IPS-11a (cell line): ENCODE data around the gene HRH1.
"Not testable (repeated sequence)": the region's sequence is repeated elsewhere in the genome, so short reads cannot be mapped to it uniquely, and the experiment has no call there.

ENCODE experiments used
- H3K4me3 ChIP-seq: one replicate; pipeline ENCODE4 v1.5.1; 2013; ENCODE audit warnings: low read depth, low read length, control low read depth

The HRH1 gene

DNA sequence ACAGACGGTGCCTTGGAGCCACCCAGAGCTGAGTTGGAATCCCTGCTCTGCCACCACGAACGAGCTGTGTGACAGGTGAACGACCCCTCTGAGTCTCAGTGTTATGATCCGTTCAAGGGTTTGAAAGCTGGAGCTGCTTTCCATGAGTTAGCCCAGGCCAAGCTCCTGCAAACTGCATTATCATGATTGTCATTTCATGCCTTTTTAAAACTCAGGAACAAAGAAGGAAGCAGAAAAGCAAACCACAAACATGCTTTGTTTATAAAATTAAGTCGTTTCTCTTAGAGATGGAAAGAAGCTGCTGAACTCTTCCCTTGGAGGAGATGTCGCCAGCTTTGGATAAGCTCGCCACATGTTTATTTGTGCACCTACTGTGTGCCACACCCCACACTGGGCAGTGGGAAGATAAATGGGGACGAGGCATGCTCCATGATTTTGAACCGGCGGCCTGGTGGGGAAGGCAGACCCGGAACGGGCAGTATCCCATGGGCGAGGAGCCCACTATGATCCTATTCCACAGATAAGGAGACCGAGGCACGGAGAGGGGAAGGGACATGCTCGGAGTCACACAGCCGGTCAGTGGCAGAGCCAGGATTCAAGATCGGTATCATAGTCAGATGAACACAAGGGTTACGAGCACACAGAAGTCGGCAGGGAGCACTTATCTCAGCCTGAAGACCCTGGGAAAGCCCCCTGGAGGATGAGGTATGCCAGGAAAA is 15.9 kb downstream of the HRH1 start:
- H3K4me3 ChIP-seq: no peak overlapping the region

DNA sequence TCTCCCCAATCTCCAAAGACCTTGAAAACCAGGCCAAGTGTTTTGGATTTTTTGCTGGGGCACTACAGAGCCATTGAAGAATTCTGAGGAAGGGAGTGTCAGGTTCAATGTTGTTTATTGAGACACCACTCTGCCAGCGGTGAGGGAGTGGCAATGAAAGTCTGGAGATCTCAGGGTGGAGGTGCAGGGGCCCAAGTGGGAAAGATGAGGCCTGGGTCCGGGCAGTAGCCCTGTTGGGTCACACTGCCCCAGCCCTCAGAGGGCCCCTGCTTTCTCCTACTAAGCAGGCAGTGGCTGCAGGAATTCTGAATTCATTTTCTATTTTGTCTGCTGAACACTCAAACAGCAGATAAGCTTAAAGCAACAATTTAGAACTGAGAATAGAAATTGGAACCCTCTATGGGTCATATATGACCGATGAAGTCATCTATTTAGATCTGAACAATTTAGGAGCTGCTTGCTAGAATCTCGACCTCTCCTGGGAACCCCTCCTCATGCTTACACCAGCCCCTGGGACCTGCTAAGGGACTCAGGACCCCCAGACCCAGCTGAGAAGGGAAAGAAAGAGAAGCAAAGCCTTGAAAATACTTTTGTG is 17.9 kb downstream of the HRH1 start:
- H3K4me3 ChIP-seq: no peak overlapping the region

DNA sequence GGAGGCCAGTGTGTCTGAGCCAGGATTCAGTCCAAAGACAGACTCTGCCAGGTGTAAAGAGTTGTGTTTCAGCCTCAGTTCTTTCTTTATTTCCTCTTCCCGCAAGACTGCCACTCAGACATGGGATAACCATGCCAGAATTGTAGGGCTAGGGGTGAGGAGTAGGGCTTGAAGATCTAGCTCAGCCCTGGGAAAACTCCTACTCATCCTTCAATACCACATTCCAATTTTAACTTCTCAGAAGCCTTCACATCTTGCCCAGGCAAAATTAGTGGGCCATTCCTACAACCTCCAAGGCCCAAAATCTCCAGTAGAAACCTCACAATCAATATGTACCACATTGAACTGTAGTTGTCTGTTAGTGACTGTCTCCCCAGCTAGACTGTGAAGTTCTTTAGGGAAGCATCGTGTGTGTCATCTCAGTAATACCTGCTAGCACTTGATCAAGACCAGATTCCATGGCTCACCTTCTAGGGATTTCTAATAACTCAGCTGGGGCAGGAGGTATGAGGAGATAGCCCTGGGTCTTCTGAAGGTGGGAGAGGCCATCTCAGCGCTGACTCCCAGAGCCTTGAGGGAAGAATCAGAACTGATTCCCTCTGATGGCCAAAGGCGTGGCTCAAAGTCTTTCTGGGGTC is 19.7 kb downstream of the HRH1 start:
- H3K4me3 ChIP-seq: no peak overlapping the region

DNA sequence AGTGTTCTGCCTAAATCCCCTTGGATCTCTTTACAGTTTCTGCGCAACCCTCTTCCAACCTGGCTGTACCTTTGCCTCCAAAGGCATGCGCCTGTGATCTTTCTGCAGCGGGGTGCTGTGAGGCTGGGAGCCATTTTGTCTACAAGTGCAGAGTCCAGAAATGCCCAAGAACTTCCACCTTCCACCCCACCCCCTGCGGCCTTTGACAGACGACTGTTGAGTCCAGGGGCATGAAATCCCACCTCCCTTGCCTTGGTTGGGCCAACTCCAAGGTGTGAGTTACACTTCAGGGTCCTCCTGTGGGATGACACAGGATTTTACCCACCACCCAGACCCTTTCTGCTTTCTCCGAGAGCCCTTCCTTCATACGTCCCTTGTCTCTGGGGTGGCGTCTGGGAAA is 24.1 kb downstream of the HRH1 start:
- no peak overlapping the region for H3K4me3 ChIP-seq

DNA sequence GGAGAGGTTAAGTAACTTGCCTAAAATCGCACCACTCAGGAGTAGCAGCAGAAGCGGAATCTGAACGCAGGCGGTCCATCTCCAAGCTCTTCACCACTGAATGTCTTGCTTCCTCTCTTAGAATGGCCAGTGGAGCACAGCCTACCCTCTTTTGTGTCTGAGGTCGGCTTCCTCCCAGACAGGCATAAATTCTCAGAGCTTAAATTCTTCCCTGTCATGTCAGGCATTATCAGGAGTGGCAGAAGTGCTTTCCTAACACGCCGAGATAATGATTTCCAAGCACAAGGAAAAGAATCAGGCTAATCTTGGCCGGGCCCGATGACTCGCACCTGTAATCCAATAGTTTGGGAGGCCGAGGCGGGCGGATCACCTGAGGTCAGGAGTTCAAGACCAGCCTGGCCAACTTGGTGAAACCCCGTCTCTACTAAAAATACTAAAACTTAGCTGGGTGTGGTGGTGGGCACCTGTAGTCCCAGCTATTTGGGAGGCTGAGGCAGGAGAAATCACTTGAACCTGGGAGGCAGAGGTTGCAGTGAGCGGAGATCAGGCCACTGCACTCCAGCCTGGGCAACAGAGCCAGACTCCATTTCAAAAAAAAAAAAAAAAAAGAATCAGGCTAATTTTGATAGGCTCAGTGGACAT is 30.2 kb downstream of the HRH1 start:
- not testable (repeated sequence) for H3K4me3 ChIP-seq

DNA sequence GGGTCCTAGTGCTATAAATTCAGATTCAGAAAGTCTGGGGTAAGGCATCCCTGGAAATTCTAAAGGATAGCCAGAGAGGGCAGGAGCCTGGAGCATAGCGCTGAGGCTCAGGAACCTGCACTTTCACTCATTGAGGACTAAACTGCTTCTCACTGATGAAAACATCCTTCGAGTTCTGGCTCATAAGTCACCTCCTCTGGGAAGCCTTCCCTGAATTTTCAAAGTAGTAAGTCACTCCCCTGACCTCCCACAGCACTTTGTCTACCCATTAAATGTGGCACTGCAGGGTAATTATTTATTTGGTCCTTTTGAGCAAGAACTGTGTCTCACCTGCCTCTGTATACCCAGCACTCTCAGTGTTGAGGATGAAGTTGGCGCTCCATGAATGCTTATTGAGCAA is 30.9 kb downstream of the HRH1 start:
- H3K4me3 ChIP-seq: no peak overlapping the region

DNA sequence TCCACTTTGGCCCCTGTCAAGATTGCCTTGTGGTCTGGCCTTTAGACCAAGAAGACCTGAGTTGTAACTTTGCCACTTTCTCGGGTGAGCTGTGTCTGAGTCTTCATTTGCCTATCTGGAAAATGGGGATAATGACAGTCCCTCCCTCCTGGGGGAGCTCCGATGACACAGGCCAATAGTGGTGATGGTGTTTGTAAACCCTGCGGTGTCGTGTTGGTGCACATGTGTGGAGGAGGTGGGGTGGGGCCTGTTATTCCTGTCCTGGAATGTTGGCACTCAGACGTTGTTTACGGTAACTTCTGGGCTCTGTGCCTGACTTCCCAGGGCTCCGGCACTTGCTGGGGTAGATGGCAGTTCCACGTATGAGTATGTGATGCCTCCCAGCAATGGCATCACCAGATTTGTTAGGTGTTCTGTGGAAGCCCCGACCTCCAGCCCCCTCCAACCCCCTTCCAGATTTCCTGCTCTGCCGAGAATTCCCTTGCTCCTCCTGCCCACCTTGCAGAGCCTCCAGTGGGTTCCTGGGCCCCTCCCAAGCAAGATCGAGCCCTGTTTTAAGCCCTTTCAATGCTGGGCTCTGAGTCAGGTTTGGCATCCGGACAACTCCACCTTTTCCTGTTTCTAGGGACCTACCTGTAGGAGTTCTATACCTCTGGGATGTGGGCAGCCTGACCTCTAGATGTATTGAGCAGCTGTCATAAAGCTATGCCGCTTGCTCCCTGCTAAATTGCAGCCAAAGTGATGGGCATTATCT is 31.4 kb downstream of the HRH1 start:
- no peak overlapping the region for H3K4me3 ChIP-seq

DNA sequence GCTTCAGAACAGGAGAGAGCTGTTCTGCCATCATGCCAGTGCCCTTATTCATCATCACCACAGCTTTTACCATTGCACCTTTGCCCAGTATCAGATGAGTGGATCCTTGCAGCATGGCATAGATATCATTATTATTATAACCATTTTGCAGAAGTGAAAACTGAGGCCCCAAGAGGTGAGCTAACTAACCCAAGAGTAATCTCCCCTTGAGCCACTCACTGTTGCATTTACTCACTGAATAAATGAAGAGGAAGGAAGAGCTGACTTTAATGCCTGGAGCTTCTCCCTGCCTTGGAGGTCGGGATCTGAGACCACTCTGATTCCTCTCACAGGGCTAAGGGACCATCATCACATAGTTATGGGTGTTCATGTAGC is 32.0 kb downstream of the HRH1 start:
- no peak overlapping the region for H3K4me3 ChIP-seq

DNA sequence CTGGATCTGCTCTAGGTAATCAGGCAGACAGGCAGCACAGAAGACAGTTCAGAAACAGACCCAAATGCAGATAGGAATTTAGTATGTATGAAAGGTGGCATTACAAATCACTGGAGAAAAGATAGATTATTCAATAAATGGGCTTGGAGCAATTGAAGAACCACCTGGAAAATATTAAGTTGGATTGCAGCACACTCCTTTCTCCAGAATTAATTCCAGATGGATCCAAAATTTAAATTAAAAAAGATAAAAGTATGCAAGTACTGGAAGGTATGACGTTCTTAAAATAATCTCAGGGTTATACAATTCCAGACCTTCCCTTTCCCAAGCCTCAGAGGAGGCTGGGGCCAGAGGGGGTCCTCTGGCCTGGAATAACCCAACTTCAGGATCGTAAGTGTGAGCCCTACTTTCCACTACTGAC is 32.5 kb downstream of the HRH1 start:
- H3K4me3 ChIP-seq: no peak overlapping the region

DNA sequence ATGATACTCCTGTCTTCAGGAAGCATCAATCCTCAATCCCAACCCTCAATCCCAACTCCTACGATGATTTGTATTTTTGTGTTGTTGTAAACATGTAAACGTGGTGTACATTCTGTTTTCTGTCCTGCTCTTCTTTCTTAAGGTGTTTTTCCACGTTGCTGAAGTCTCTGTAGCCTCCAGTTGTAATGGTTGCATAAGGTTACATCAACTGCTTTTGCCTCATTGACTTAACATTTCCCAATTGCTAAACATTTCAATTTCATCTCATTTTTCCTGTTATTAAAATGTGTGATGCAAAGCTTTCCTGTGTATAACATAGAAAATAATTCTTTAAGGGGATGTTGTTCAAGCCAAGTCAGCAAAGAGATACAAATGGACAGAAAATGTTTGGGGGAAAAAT is 33.4 kb downstream of the HRH1 start:
- no peak overlapping the region for H3K4me3 ChIP-seq

DNA sequence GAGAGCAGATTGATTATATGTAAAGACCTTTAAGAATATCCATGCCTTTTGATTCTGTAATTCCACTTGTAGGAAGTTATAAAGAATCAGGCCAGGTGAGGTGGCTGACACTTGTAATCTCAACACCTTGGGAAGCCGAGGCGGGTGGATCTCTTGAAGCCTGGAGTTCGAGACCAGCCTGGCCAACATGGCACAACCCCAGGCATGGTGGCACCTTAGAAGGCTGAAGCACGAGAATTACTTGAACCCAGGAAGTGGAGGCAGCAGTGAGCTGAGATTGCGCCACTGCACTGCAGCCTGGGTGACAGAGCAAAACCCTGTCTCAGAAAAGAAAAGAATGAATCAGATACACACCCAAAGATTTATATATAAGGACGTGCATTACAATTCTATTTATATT is 33.9 kb downstream of the HRH1 start:
- no peak overlapping the region for H3K4me3 ChIP-seq

DNA sequence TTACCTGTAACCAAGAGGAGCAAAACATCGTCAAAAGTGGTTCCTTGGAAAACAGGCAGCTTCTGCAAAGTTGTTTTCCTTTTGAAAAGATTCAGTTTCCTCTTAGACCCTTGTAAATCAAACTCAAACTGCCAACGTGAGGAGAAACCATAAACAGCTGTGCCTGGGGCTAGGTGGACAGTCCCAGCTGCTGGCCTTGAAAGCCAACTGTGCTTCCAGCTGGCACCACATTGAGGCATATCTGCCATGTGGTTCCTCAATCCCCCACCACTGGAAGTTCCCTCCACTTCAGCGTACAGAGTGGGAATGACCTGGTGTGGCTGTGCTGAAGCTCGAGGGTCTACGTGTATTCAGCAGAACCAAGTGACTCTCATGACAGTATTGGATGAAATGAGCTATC is 40.9 kb downstream of the HRH1 start:
- no peak overlapping the region for H3K4me3 ChIP-seq

DNA sequence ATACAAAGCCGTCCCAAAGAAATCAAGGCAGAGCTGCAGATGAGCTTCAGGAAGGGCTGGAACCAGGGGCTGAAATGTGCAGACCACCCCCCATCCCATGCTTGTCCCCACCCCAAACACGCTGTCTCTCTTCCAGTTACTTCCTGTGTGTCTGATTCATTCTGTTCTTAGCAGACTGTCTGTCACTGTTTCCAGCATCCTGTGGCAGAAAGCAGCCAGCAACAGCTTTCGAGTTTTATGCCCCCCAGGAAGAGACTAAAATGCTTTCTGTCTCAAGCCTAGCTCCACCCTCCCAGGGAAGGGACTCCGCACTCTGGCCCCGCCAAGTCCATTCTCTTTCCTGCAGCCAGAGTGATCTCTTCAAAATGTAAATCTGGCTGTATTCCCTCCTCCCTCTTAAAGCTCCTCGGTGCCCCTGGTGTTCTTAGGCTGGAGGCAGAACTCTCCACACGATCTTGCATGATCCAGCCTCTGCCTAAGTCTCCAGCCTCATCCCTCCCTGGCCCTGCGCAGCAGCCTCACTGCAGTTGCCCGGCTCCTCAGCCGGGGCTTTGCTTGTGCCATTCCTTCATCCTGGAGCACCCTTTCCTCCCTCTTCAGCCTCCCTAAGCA is 41.5 kb downstream of the HRH1 start:
- H3K4me3 ChIP-seq: no peak overlapping the region

DNA sequence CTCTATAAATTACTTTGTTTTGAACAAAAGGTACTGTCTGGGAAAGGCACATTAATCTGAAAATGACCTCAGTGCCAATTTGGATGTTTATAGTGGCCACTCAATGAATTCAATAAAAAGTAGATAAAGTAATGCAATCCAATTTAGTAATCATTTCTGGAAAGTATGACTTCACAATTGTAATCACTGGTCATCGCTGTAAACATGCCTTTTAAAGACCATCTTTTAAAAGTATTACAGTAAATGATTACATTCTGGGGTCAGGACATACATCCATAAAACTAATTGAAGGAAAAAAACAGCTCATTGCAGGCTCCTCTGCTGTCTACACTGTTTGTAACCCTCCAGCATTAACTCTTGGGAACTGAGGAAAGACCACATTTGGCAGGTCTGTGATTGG is 43.2 kb downstream of the HRH1 start:
- H3K4me3 ChIP-seq: no peak overlapping the region

DNA sequence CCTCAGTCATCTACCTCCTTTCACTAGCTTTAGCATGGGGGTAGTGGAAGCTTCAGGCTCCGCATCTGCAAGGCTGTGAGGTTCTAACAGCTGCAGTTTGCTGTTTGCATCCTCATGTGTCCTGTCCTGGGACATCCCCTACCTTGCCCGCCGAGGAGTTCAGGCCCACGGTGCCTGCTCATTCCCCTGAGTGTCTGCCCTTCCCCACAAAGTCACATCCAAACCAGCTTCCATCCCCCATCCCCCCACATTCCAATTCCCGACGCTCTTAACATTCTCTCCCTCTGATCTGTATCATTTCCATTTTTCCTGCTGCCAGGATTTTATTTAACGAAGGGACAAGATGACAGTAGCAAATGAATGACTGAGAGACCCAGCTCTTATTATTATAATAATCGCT is 43.8 kb downstream of the HRH1 start:
- no peak overlapping the region for H3K4me3 ChIP-seq

DNA sequence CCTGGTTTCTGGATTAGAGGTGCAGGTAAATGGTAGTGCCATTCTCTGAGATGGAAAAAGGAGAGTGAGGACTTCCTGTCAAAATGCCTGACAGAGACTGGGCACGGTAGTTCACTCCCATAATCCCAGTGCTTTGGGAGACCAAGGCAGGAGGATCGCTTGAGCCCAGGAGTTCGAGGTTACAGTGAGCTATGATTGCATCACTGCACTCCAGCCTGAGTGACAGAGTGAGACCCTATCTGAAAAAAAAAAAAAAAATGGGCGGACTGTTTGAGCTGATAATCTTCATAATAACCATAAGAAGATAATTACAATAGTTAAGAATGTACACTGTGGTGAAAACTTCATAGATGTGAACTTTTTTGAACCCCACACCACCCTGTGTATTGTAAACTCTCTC is 44.2 kb downstream of the HRH1 start:
- no peak overlapping the region for H3K4me3 ChIP-seq

DNA sequence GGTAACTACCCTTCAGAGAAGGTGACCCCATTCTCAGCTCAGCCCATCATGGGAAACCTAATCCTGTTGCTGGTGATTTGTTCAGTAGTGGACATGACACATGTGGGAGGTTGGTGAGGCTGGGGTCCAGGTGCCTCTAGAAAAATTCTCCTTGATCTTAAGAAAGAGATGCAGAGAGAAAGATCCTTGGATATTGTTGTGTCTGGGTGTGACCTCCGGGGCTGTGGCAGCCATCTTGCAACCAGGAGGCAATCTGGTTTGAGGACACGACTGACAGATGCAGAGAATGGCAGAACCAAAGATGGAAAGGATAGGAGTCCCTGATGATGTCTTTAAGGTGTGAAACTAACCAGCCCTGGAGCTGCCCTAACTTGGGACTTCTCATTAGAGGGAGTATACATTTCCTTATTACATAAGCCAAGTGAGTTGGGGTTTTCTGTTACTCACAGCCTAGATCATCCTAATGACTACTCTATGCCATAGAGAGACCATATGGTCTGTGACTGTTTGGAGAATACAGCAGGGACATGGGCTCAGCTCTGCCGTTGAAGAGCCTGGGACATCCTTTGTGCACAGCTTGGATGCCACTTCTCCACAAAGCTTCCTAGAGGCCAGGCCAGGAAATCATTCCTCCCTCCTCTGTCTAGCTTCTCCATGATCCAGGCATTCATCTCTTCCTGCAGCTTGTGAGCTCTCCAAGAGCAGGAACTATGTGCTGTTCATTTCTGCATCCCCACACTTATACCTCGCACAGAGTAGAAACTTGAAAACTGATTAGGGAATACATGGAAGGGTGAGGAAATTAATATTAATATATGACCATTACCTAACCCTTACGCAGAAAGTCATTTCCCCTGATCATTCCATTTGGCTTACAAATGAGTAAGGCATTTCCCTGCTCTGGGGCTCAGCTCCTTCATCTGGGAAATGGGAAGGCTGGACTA is 45.9 kb downstream of the HRH1 start:
- H3K4me3 ChIP-seq: no peak overlapping the region

DNA sequence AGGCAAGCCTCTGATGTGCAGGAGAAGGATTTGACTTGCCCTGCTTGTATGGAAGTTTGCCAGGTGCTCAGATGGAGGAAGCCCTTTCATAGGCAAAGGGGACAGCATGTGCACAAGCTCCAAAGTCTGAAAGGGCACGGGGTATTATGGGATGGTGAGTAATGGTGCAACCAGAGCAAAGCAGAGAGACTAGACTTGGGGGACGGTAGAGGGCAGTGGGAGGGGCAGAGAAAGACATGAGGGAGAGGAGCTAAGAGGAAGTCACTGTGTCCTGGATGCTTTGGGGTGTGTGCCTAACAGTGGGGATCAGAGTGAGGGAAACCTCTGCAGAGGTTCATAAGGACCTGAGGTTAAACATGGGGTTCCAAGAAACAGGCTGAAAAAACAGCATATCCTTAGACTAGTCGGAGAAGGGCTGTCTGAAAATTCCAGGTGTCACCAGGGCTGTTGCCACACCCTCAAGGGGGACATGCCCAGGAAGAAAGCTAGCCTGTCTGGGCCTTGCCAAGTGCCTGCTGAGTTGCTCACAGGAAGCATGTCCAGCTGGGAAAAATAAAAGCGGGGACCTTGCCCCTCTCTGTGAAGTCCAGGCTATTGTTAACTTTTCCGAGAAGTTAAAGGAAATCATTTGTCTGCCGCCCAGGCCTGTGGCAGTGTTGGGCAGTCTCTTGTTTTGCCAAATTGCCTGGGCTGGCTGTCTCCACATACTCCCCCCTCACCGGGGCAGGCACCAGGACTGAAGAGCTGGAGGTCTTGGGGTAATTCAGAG is 47.1 kb downstream of the HRH1 start:
- H3K4me3 ChIP-seq: no peak overlapping the region

DNA sequence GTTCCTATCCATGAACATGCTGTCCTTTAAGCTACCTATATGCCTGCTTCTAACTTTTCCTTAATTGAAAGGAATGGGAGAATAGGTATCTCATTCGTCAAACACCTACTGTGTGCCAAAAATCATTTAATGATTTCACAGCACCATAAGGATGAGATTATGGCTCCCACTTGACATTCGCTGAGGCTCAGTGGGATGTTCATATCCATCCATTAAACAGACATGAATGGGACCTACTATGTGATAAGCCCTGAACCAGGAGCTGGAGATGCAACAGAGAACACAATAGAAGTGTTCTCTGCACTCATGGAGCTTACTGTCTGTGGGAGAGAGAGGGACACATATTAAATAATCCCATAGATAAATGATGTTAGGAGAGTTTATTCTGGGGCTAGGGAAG is 49.7 kb downstream of the HRH1 start:
- no peak overlapping the region for H3K4me3 ChIP-seq
